Caco-2 (cell line): Measurements from ENCODE around the gene SLC39A11. TPM values are rescaled to one million over a fixed set of nuclear protein-coding genes. Genes with fewer than 3 reads are reported as not detected.

Experiments
- BruUV-seq: library from RNA; stranded (reverse); fragments of 400-500 nt; replicated peaks from 2 replicates; lab custom pipeline; 2021; lab: Mats Ljungman, UMichigan
- CTCF ChIA-PET: fragments of 300-600 bp; sonication (Branson Sonifier 250); formaldehyde crosslinking; loops from one replicate; lab custom pipeline; 2022; ENCODE audit warnings: antibody characterized with exemption; lab: Charles Lee
- POLR2A ChIA-PET: fragments of 300-600 bp; sonication (Branson Sonifier 250); formaldehyde crosslinking; loops from one replicate; lab custom pipeline; 2022; ENCODE audit warnings: antibody characterized with exemption; lab: Charles Lee
- DNase-seq, 2 experiments: peaks; one replicate each; pipeline versions ENCODE4 v3.0.0 to v3.0.0-alpha.2; 2020 to 2022
- H3K27me3 ChIP-seq: replicated peaks from 2 replicates; pipeline ENCODE4 v1.6.0; 2011; ENCODE audit warnings: low read length; ENCODE audit not compliant: control insufficient read depth, insufficient read depth
- H3K36me3 ChIP-seq: 2 replicates; pipeline ENCODE4 v1.5.1; 2011; ENCODE audit warnings: low read length; ENCODE audit not compliant: control insufficient read depth, insufficient read depth
- H3K4me1 ChIP-seq: fragments of 250-450 bp; sonication (Bioruptor Pico); 2 replicates; pipeline ENCODE4 v1.5.1; 2020; ENCODE audit warnings: mild to moderate bottlenecking
- H3K4me3 ChIP-seq: 2 replicates; pipeline ENCODE4 v1.5.1; 2011; ENCODE audit warnings: low read depth, mild to moderate bottlenecking, control low read depth, low read length
- H3K9me3 ChIP-seq: fragments of 250-450 bp; sonication (Bioruptor Pico); 2 replicates; pipeline ENCODE4 v1.5.1; 2020; ENCODE audit warnings: mild to moderate bottlenecking, moderate library complexity
- H3K27ac Mint-ChIP-seq: one replicate; pipeline ENCODE4 v1.8.0; 2022; ENCODE audit warnings: mixed read lengths; ENCODE audit not compliant: unreplicated experiment
- H3K27me3 Mint-ChIP-seq: one replicate; pipeline ENCODE4 v1.8.0; 2022; ENCODE audit warnings: mixed read lengths; ENCODE audit not compliant: insufficient read depth, unreplicated experiment
- H3K36me3 Mint-ChIP-seq: one replicate; pipeline ENCODE4 v1.8.0; 2022; ENCODE audit warnings: mild to moderate bottlenecking, mixed read lengths; ENCODE audit not compliant: insufficient read depth, unreplicated experiment
- H3K4me1 Mint-ChIP-seq: one replicate; pipeline ENCODE4 v1.8.0; 2022; ENCODE audit warnings: low read depth, mixed read lengths; ENCODE audit not compliant: unreplicated experiment
- H3K4me3 Mint-ChIP-seq: one replicate; pipeline ENCODE4 v1.8.0; 2022; ENCODE audit warnings: mild to moderate bottlenecking, moderate library complexity, mixed read lengths; ENCODE audit not compliant: unreplicated experiment
- H3K9me3 Mint-ChIP-seq: one replicate; pipeline ENCODE4 v1.8.0; 2022; ENCODE audit warnings: mixed read lengths; ENCODE audit not compliant: unreplicated experiment
- CTCF ChIP-seq, 2 experiments: fragments of 200-600 bp in 1 of 2; IDR thresholded peaks; 1 replicate in 1 of 2; 2 replicates in 1 of 2; pipeline versions ENCODE4 v1.5.1 to v1.8.0; 2011 to 2022; ENCODE audit warnings: antibody characterized with exemption in 1 of 2, control low read depth in 1 of 2, inconsistent platforms in 1 of 2, low read depth in 1 of 2, low read length in 1 of 2, mild to moderate bottlenecking in 1 of 2, moderate library complexity in 1 of 2; ENCODE audit not compliant: insufficient read depth in 1 of 2, severe bottlenecking in 1 of 2, unreplicated experiment in 1 of 2
- intact Hi-C: fragments of 100-400 bp; cut with micrococcal nuclease; formaldehyde crosslinking; loops from one replicate; pipeline ENCODE4 v1.10.0; 2022; ENCODE audit not compliant: unreplicated experiment
- total RNA-seq: library from RNA; stranded (reverse); gene quantifications from 2 replicates; pipeline ENCODE4 v1.2.3, GENCODE V29; 2022

SLC39A11 gene
- total RNA-seq, 1 experiment from 2014 or later: 26.4 TPM

- TF ChIP-seq CTCF (IDR thresholded peaks at IDR 0.05; ENCODE audit: insufficient read depth in 1 of 2, low read depth in 1 of 2, low read length in 1 of 2, severe bottlenecking in 1 of 2, unreplicated experiment in 1 of 2): no peak
- no peak overlapping the region for H3K27ac Mint-ChIP-seq
- H3K36me3 Mint-ChIP-seq: peaks cover 4% of the 10 kb centered on the region
- Histone ChIP-seq H3K9me3 (peaks cover 5% of the 10 kb centered on the region; the same call in 1 of the 2 replicates), H3K4me3 (no peak overlapping the region), H3K4me1 (no peaks in the 10 kb centered on the region), H3K36me3 (no peaks in the 10 kb centered on the region), H3K27me3 (no peaks in the 10 kb centered on the region)
- H3K9me3 Mint-ChIP-seq: no peaks in the 10 kb centered on the region
- ChIA-PET POLR2A (no interaction called here), CTCF (no interaction called here)
- intact Hi-C loops: no loop called here
- H3K27me3 Mint-ChIP-seq: no peaks in the 10 kb centered on the region
- no peaks in the 10 kb centered on the region for H3K4me1 Mint-ChIP-seq
- no peak overlapping the region for H3K4me3 Mint-ChIP-seq
- no peak for DNase-seq
- BruUV-seq: no TSS peak
Observed at GRCh38 chr17:72970797-72971196, 121.7 kb downstream of the SLC39A11 start.

- ChIA-PET POLR2A (no interaction called here), CTCF (no interaction called here)
- no peak for DNase-seq
- Histone ChIP-seq H3K4me3 (no peak overlapping the region), H3K9me3 (no peaks in the 10 kb centered on the region; the same call in 1 of the 2 replicates), H3K27me3 (no peaks in the 10 kb centered on the region), H3K4me1 (no peaks in the 10 kb centered on the region), H3K36me3 (no peaks in the 10 kb centered on the region)
- H3K9me3 Mint-ChIP-seq: no peaks in the 10 kb centered on the region
- peaks cover 4% of the 10 kb centered on the region for H3K36me3 Mint-ChIP-seq
- no peak for TF ChIP-seq CTCF (IDR thresholded peaks at IDR 0.05; ENCODE audit: insufficient read depth in 1 of 2, low read depth in 1 of 2, low read length in 1 of 2, severe bottlenecking in 1 of 2, unreplicated experiment in 1 of 2)
- no TSS peak for BruUV-seq
- no peak overlapping the region for H3K4me3 Mint-ChIP-seq
- intact Hi-C loops: no loop called here
- H3K4me1 Mint-ChIP-seq: no peaks in the 10 kb centered on the region
- no peak overlapping the region for H3K27ac Mint-ChIP-seq
- no peaks in the 10 kb centered on the region for H3K27me3 Mint-ChIP-seq
Observed at GRCh38 chr17:72970246-72970645, 122.2 kb downstream of the SLC39A11 start.

GRCh38 chr17:72969293-72969906 lies 123.1 kb downstream of the SLC39A11 start:
- Histone ChIP-seq H3K4me3 (no peak overlapping the region), H3K36me3 (no peaks in the 10 kb centered on the region), H3K27me3 (no peaks in the 10 kb centered on the region), H3K4me1 (no peaks in the 10 kb centered on the region), H3K9me3 (no peaks in the 10 kb centered on the region)
- H3K27me3 Mint-ChIP-seq: no peaks in the 10 kb centered on the region
- no peak overlapping the region for H3K27ac Mint-ChIP-seq
- ChIA-PET POLR2A (interaction anchor here (0.6 kb wide), 1 partner anchor 127 kb away, joined by 3 read pairs; no protein-coding TSS in a partner anchor), CTCF (no interaction called here)
- H3K9me3 Mint-ChIP-seq: peaks cover 2% of the 10 kb centered on the region
- peaks cover 4% of the 10 kb centered on the region for H3K36me3 Mint-ChIP-seq
- intact Hi-C loops: no loop called here
- no peak for TF ChIP-seq CTCF (IDR thresholded peaks at IDR 0.05; ENCODE audit: insufficient read depth in 1 of 2, low read depth in 1 of 2, low read length in 1 of 2, severe bottlenecking in 1 of 2, unreplicated experiment in 1 of 2)
- no TSS peak for BruUV-seq
- no peak overlapping the region for H3K4me3 Mint-ChIP-seq
- no peak for DNase-seq
- H3K4me1 Mint-ChIP-seq: no peaks in the 10 kb centered on the region
